Effector CD8-positive, alpha-beta T cell (primary cell): ENCODE results near the gene VAT1L.

Source experiments
- DNase-seq: peaks from one replicate; lab custom pipeline; 2025; lab: John Stamatoyannopoulos, UW

VAT1L gene

GRCh38 chr16:77868478-77868877 lies 80.1 kb downstream of the VAT1L start:
- DNase-seq: no peak

GRCh38 chr16:77869997-77870813 lies 81.8 kb downstream of the VAT1L start:
- no peak for DNase-seq

GRCh38 chr16:77871932-77872331 lies 83.6 kb downstream of the VAT1L start:
- DNase-seq: no peak

GRCh38 chr16:77873066-77873465 lies 84.7 kb downstream of the VAT1L start:
- no peak for DNase-seq

- DNase-seq: no peak
These were observed 86.0 kb downstream of the VAT1L start for GRCh38 chr16:77874347-77874746.

- DNase-seq: no peak
These were observed 88.4 kb downstream of the VAT1L start for GRCh38 chr16:77876776-77877175.

- DNase-seq: no peak
These were observed 89.5 kb downstream of the VAT1L start for GRCh38 chr16:77877712-77878347.

GRCh38 chr16:77881355-77882030 lies 93.1 kb downstream of the VAT1L start:
- no peak for DNase-seq

- DNase-seq: no peak
These were observed 94.0 kb downstream of the VAT1L start for GRCh38 chr16:77882358-77882757.

GRCh38 chr16:77885571-77886295 lies 97.4 kb downstream of the VAT1L start:
- DNase-seq: no peak

GRCh38 chr16:77888871-77889270 lies 100.5 kb downstream of the VAT1L start:
- DNase-seq: no peak

GRCh38 chr16:77890075-77890474 lies 101.7 kb downstream of the VAT1L start:
- no peak for DNase-seq

- DNase-seq: no peak
These were observed 105.8 kb downstream of the VAT1L start for GRCh38 chr16:77894162-77894561.

GRCh38 chr16:77895962-77896361 lies 107.6 kb downstream of the VAT1L start:
- no peak for DNase-seq

GRCh38 chr16:77896415-77897128 lies 108.2 kb downstream of the VAT1L start:
- DNase-seq: no peak

GRCh38 chr16:77897129-77897437 lies 108.7 kb downstream of the VAT1L start:
- DNase-seq: no peak

GRCh38 chr16:77897831-77898605 lies 109.7 kb downstream of the VAT1L start:
- DNase-seq: no peak

GRCh38 chr16:77898671-77899211 lies 110.4 kb downstream of the VAT1L start:
- DNase-seq: no peak

GRCh38 chr16:77899416-77899815 lies 111.1 kb downstream of the VAT1L start:
- DNase-seq: no peak

GRCh38 chr16:77905374-77905920 lies 117.1 kb downstream of the VAT1L start:
- DNase-seq: no peak
